Activated B cell treated with CpG ODN at 0.5 μM for 24 hours (primary cell): Measurements from ENCODE around the gene SF3B4. TPM values are rescaled to one million over a fixed set of nuclear protein-coding genes. Genes with fewer than 3 reads are reported as not detected.
A peak's percentile ranks its signal among the peaks of the same experiment; 100 is the strongest.

Experiments used
- ATAC-seq: fragments of 200-7000 bp; cut with Tn5 transposase; one replicate; pipeline ENCODE4 v1.10.0; 2021; ENCODE audit warnings: low read depth, mild to moderate bottlenecking, moderate library complexity
- CTCF ChIA-PET: fragments of 350-600 bp; sonication (Branson Sonifier 250); formaldehyde crosslinking; loops from one replicate; lab custom pipeline; 2021; ENCODE audit warnings: antibody characterized with exemption; lab: Charles Lee
- POLR2A ChIA-PET: fragments of 350-600 bp; sonication (Branson Sonifier 250); formaldehyde crosslinking; loops from one replicate; lab custom pipeline; 2021; ENCODE audit warnings: antibody characterized with exemption; lab: Charles Lee
- DNase-seq: peaks from one replicate; pipeline ENCODE4 v3.0.0; 2022
- H3K27ac Mint-ChIP-seq: one replicate; pipeline ENCODE4 v1.8.0; 2020; ENCODE audit warnings: mixed read lengths
- H3K27me3 Mint-ChIP-seq: one replicate; pipeline ENCODE4 v1.8.0; 2021; ENCODE audit warnings: mixed read lengths
- H3K36me3 Mint-ChIP-seq: one replicate; pipeline ENCODE4 v1.8.0; 2021; ENCODE audit warnings: low read depth, mixed read lengths
- H3K4me1 Mint-ChIP-seq: one replicate; pipeline ENCODE4 v1.8.0; 2021; ENCODE audit warnings: mixed read lengths
- H3K4me3 Mint-ChIP-seq: one replicate; pipeline ENCODE4 v1.8.0; 2020; ENCODE audit warnings: mild to moderate bottlenecking, mixed read lengths
- H3K9me3 Mint-ChIP-seq: one replicate; pipeline ENCODE4 v1.8.0; 2020; ENCODE audit warnings: mixed read lengths
- intact Hi-C: fragments of 100-400 bp; cut with micrococcal nuclease; formaldehyde crosslinking; loops from one replicate; pipeline ENCODE4 v1.15.1; 2024
- total RNA-seq: library from RNA; stranded (reverse); gene quantifications from 2 replicates; pipeline ENCODE4 v1.2.3, GENCODE V29; 2022
- TF ChIP-seq, protein P1 (sequence below): fragments of 200-600 bp; IDR thresholded peaks from one replicate; pipeline ENCODE4 v1.8.0; 2022; ENCODE audit warnings: antibody characterized with exemption, mild to moderate bottlenecking

The SF3B4 gene
- total RNA-seq, 1 donor from 2014 or later: 80.8 TPM

DNA sequence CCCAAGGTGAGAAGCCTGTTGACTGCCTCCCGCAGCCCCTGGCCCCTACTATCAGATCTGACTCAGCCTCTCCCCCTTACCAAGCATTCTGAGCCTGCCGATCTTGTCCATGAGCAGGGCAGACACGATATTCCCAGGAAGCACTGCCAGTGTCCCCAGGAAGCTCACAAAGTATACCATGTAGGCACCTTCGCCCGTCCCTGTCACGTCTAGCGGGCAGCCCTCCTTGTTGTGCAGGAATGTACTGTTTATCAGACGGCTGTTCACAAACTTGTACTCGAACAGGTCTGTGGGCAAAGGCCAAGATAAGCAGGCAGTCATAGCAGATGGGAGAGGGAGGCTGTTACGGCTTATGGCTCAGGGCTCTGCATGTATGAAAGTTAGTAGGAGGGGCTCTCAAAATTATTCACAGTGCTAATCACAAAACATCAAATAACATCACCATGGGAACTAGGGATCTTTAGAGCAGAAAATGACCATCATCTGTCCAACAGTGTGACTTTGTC lies 21.0 kb downstream of the SF3B4 start:
- ATAC-seq (no peak), DNase-seq (no peak)
- TF ChIP-seq, protein P1, sequence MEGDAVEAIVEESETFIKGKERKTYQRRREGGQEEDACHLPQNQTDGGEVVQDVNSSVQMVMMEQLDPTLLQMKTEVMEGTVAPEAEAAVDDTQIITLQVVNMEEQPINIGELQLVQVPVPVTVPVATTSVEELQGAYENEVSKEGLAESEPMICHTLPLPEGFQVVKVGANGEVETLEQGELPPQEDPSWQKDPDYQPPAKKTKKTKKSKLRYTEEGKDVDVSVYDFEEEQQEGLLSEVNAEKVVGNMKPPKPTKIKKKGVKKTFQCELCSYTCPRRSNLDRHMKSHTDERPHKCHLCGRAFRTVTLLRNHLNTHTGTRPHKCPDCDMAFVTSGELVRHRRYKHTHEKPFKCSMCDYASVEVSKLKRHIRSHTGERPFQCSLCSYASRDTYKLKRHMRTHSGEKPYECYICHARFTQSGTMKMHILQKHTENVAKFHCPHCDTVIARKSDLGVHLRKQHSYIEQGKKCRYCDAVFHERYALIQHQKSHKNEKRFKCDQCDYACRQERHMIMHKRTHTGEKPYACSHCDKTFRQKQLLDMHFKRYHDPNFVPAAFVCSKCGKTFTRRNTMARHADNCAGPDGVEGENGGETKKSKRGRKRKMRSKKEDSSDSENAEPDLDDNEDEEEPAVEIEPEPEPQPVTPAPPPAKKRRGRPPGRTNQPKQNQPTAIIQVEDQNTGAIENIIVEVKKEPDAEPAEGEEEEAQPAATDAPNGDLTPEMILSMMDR: no peak
- ChIA-PET POLR2A (no interaction called here), CTCF (no interaction called here)
- no peak overlapping the region for H3K4me3 Mint-ChIP-seq
- intact Hi-C loops: no loop called here
- no peaks in the 10 kb centered on the region for H3K36me3 Mint-ChIP-seq
- no peaks in the 10 kb centered on the region for H3K4me1 Mint-ChIP-seq
- no peaks in the 10 kb centered on the region for H3K9me3 Mint-ChIP-seq
- H3K27me3 Mint-ChIP-seq: peaks cover 8% of the 10 kb centered on the region
- no peak overlapping the region for H3K27ac Mint-ChIP-seq

DNA sequence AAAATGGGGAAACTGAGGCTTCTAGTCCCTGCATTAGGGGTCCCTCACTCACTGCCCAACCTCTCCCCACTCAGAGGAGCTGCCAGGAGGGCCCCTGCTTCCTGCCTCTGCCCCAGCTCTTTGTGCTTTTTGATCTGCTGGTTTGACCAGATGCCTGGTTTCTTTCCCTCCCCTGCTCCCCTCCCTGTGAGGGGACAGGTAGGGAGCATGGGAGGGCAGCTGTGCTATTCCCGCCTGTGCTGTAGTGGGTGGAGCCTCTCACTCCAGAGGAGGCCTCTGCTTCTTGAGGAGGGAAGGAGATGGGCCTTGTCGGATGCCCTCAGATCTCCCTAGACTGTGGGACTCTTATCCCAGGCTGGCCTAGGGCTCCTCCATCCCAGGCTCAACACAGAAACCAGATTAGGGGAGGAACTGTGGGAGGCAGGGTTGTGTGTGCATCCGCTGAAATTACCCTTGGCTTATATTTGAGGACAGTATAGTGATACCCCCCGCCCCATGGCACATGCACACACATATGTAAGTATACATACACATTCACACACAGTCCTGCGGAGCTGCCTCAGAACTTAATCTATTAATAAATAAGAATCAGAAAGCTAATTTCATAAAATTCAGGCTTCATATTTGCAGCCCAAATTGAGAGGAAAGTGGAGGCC lies 23.6 kb downstream of the SF3B4 start:
- Mint-ChIP-seq H3K27ac (no peak overlapping the region), H3K4me3 (no peak overlapping the region), H3K27me3 (peaks cover 2% of the 10 kb centered on the region), H3K9me3 (peaks cover 4% of the 10 kb centered on the region), H3K4me1 (peaks cover 19% of the 10 kb centered on the region), H3K36me3 (peaks cover 1% of the 10 kb centered on the region)
- DNase-seq (no peak), ATAC-seq (no peak)
- ChIA-PET POLR2A (no interaction called here), CTCF (no interaction called here)
- intact Hi-C loops: no loop called here
- TF ChIP-seq, protein P1: no peak

DNA sequence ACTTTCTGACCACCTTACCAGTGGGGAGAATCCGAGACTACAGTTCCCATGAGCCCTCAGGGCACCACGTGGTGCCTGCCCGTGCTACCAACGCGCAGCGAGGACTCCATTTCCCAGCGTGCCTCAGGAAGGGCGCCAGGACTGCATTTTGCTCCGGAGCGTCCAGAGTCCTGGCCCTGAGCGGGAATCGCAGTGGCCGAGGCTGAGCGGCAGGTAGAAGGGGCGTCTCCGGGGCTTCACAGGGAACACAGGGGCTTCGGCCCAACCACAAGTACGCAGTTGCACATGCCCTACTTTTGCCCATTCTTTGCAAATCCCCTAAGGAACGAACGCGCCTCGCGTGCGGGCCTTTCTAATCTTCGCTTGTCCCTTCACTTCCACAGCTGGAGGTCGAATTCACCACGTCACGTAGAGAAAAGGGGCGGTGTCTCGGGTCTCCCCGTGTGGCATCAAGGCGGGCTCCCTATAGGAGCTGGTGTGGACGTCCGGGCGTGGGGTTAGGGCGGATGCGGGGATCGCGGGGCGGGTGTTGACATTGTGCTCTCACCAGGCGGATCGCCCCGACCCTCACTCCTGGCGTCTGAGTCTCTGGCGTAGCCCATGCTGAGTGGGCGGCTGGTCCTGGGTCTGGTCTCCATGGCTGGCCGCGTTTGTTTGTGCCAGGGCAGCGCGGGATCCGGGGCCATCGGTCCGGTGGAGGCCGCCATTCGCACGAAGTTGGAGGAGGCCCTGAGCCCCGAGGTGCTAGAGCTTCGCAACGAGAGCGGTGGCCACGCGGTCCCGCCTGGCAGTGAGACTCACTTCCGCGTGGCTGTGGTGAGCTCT lies 27.9 kb downstream of the SF3B4 start, which contains the start of gene BOLA1:
TSS of gene BOLA1 (plus strand) at position 109 of the 825 bp plus-strand sequence. CDS start at position 601, 492 bp downstream.
- Mint-ChIP-seq H3K9me3 (peaks cover 4% of the 10 kb centered on the region), H3K4me3 (peak within 1 kb of the TSS; percentile 92), H3K4me1 (peaks cover 20% of the 10 kb centered on the region), H3K27me3 (no peaks in the 10 kb centered on the region), H3K36me3 (peaks cover 1% of the 10 kb centered on the region), H3K27ac (peak within 1 kb of the TSS; percentile 86)
- intact Hi-C loops: loop anchor here (1.0 to 10.0 kb wide), 3 partner anchors 11 to 265 kb away; partner anchors contain the start of gene SF3B4
- TF ChIP-seq, protein P1: no peak
- ChIA-PET CTCF (interaction anchor here (1.5 kb wide), 1 partner anchor 12 kb away, joined by 3 read pairs; a partner anchor contains a TSS), POLR2A (interaction anchor here (0.7 to 2.7 kb wide), 4 partner anchors 13 to 287 kb away, joined by 3 to 65 read pairs (median 8); partner anchors contain the start of genes PLEKHO1 and SF3B4)
- peak; percentile 99 for ATAC-seq
- DNase-seq: peak; percentile 69

DNA sequence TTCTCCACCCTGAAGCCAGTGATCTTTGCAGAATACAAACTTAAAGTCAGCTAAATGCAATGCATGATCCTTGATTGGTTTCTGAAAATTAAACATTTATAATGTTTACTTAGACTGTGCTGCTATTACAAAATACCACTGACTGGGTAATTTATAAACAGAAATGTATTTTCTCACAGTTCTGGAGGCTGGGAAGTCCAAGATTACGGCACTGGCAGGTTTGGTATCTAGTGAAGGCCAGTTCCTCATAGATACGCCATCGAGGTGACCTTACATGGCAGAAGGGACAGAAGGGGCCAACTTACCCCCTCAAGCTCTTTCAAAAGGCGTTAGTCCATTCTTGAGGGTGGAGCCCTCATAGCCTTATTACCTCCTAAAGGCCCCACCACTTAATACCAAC lies 31.0 kb downstream of the SF3B4 start:
- H3K27ac Mint-ChIP-seq: no peak overlapping the region
- intact Hi-C loops: loop anchor here (10.0 kb wide), 1 partner anchor 268 kb away; no protein-coding TSS in a partner anchor
- H3K27me3 Mint-ChIP-seq: no peaks in the 10 kb centered on the region
- peaks cover 1% of the 10 kb centered on the region for H3K36me3 Mint-ChIP-seq
- POLR2A ChIA-PET: interaction anchor here (0.6 to 1.8 kb wide), 2 partner anchors 8 to 339 kb away, joined by 3 to 6 read pairs; partner anchors contain the start of gene ANP32E
- ATAC-seq (no peak), DNase-seq (no peak)
- CTCF ChIA-PET: no interaction called here
- no peak overlapping the region for H3K4me3 Mint-ChIP-seq
- H3K4me1 Mint-ChIP-seq: peaks cover 20% of the 10 kb centered on the region
- peaks cover 4% of the 10 kb centered on the region for H3K9me3 Mint-ChIP-seq
- TF ChIP-seq, protein P1: no peak
